GM19193 (cell line): ENCODE data around the gene FER.

ENCODE experiments used
- POLR2A ChIP-seq: IDR thresholded peaks from 4 replicates; pipeline ENCODE4 v1.6.1; 2011; ENCODE audit not compliant: insufficient read depth, insufficient read length; ENCODE audit errors: extremely low read depth

FER gene

DNA sequence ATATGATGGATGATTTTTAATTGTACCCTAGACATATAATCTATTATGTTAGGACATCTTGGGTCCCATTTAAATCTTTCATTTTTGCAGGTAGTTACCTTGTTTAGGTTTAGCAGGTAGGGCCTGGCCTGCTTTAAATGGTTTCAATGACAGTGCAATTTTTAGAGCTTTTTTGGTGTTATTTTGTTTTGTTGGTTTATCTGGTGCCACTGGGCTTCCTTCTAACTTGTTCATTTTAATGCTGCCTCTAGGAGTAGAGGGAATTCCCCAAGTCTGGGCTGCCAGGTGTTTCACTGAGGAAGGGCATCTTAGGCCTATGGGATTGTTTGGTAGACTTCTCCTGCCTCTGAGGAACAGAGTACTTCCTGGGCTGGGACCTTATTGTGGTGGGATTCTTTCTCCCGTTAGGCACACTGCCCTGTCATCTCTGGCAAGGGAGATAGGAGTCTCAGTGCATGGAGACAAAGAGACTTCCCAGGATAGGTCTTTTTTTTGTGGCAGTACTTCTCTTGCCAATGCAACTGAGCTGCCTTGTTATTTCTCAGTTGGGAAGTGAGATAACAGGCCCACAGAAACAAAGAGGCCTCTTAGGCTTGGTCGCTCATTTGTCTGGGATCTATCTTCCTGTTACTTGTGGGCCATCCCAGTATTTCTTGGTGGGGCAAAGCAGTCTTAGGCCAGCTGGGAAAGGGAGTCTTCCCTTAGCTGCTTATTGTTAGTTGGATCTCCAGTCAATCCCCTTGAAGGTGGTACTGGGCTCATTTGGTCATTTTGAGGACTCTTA is 282.9 kb downstream of the FER start:
- no peak for TF ChIP-seq POLR2A

DNA sequence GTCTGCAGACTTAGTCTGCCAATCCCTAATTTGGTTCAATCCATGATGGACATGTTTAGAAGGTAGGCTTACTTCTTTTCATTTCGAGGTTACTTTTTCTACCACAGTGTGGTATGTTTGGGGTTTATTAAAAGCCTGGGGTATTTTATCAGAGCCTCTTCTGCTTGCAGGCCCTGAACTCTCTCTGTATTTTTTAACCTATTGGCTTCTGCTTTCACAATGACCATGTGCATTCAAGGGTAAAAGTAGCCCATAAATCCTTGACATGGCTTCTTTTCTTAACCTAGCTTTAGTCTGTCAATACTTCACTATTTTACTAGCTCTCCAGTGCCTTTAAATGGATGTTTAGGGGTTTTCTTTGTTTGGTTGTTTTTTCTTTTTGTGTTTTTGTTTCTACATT is 286.6 kb downstream of the FER start:
- TF ChIP-seq POLR2A = no peak

DNA sequence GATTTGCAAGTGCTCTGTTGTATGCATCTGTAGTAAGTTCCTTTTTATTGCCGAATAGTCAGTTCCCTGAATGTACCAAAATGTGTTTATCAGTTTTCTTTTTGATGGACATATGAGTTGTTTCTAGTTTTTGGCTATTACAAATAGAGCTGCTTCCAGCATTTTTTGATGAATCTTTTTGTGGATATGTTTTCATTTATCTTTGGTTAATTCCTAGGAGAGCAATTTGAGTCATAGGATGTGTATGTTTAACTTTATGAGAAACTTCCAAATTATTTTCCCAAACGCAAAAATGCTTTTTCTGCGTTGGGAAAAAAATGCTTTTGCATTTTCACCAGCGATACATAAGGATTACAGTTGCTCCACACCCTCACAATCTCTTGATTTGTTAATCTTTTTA is 287.7 kb downstream of the FER start:
- TF ChIP-seq POLR2A = no peak

DNA sequence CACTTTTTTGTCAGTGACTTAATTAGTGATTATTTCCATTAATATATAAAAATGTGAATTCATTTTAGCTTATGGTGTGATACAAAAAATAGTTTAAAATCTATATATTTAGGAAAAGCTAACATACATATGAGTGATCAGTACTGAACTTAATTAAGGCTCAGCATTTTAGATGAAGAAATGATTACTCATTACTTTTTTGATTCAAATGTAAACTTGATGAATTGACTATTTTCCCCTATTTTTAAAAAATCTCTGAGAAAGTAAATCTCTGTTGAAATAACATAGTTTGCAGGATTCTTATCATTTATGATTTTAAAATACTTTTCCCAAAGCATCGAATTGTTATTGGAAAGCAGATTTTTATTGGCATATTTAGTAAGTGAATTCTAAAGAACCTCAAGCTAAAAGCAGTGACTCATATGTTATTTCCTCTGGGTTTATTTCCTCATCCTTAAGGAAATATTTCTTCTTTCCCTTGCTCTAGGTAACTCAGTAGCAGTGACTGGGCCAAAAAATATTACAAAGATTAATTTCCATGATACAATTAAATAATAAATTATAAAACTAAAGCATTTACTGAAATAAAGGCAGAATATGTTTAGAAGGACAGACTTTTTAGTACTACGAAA is 290.6 kb downstream of the FER start:
- TF ChIP-seq POLR2A = no peak

DNA sequence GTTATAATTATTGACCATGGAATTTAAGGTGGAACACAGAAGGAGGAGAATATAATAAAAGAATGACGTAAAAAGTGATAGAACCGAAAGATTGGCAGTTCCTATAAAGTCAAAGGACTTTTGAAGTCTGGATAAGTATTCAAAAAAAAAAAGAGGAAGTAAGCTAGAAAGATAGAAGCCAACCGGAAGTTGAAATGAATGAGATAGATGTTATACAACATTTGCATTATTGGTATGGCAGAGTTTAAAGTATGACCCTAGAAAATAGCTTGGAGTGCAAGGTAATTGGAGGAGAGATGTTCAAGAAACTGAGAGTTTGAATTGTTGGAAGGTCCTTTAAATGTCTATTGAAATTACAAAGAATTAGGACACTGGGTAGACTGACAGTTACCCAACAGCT is 293.6 kb downstream of the FER start:
- no peak for TF ChIP-seq POLR2A

DNA sequence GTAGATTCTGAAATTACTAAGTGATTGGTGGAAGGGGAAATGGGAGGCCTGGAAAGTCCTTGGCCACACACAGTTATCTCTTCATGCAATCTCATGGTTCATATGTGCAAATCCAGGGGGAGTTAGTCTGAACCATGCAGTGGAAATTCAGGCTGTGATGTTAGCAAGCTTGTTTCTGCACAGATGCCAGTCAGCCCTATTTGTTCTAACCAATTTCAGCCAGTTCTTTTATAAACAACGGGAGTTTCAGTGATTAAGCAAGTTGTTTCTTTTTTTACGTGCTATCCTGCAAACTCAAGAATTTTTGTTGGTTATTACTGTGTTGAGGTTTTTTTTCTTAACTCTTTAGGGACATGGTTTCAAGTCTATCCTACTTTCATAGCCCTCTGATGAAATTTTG is 298.0 kb downstream of the FER start:
- TF ChIP-seq POLR2A = no peak

- TF ChIP-seq POLR2A = no peak
Observed at GRCh38 chr5:109049565-109049964, 301.9 kb downstream of the FER start.

- TF ChIP-seq POLR2A = no peak
Observed at GRCh38 chr5:109053995-109054417, 306.3 kb downstream of the FER start.

DNA sequence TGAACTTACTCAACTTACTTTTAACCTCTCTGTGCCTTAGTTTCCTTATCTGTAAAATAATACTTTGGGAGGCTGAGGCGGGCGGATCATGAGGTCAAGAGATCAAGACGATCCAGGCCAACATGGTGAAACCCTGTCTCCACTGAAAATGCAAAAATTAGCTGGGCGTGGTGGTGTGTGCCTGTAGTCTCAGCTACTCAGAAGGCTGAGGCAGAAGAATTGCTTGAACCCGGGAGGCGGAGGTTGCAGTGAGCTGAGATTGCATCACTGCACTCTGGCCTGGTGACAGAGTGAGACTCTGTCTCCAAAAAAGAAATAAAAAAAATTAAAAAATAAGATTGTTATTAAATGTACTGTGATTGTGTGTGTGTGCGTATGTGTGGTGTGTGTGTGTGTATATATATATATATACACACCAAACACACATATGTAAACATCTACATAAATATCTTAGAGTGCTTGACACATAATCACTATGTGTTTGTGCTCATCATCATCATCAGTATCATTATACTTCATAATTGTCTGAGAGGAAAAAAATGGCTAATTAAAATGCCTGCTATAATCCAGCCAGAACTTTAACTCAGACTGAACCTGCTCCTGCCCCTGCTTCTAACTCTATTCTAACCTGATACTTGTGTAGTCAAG is 312.8 kb downstream of the FER start:
- TF ChIP-seq POLR2A = no peak

- no peak for TF ChIP-seq POLR2A
Observed at GRCh38 chr5:109062664-109063063, 315.0 kb downstream of the FER start.

DNA sequence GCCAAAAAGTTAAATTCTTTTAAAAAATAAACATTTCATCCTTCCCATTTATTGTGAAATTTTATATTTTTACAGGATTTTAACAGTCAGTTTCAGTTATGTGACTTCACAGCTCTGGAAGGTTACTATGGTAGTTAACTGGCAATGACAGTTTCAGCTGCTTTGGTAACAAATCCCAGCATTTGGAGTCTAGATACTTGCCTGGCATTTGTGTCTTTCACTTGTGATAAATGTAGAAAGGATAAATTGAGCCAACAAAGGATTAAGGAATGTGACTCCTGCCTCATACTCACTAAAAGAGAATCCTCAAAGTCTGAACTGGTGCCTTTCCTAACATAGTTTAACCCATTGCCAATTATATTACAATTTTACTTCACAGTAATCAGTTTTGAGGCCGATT is 315.5 kb downstream of the FER start:
- TF ChIP-seq POLR2A = no peak

DNA sequence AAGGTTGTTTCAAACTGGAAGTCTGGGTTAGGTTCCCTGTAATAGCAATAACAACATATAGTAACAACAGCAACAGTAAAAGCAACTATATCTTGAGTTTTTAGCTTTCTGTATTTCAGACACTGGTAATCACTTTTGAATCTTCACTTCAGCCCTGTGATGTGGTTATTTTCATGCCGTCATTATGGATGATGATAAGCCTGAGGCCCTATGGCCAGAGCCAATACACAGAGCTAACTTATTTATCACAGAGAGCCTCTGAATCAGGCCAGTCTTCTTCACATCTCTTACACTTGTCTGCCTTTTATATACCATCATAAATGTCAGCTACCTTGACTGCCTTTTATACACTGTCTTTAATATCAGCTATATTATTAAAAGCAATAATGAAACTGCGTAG is 329.0 kb downstream of the FER start:
- TF ChIP-seq POLR2A = no peak

DNA sequence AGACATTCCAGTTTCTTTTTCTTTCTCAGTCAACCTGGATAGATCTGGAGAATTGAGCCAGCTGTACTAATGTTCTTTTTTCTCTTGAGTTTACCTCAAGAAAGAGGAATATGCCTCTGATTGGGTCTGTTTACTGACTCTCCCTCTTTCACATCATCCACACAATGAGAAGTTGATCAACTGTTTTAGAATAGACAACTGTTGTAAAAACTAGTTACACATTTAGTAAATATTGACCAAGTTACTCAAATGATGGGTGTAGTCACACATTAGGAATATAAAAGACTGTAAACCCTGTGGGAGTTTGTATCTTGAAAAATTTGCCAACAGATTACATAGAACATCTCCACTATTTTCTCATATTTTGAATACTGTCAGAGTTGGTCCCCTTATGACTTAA is 330.8 kb downstream of the FER start:
- no peak for TF ChIP-seq POLR2A

- no peak for TF ChIP-seq POLR2A
Observed at GRCh38 chr5:109080481-109080880, 332.8 kb downstream of the FER start.

DNA sequence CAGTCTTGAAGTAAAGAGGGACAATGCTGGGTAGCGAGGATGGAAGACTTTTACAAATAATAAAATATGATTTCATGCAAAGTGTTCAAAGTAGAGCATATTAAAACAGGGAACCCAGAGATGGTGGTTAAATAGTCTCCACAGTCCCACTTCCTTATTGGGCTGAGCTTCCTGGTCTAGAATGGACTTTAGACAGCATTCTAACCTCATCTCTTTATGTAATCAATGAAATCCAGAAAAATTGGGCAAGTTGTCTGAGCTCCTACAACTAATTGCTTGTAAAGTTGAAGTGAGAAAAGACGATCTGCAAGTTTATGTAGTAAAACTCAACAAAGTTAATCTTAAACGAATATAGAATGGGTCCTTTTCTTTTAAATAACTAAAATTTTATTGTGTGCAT is 333.2 kb downstream of the FER start:
- TF ChIP-seq POLR2A = no peak

DNA sequence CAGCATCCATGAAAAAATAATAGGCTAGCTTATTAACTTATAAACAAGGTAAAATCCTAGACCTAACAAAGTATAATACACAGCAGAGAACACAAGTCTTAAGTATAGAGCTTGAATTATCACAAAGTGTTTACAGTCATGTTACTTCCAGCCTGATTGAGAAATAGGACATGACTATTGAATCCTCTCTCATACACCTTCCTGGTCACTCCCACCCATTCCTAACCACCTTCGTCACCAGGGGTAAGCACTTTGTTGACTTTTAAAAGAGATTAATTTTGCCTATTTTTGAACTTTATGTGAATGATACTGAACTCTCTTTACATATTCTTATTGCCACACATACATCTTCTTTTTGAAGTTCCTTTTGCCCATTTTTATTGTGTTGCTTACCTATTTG is 336.2 kb downstream of the FER start:
- TF ChIP-seq POLR2A = no peak
